Testis (tissue), 2 donors: ENCODE measurements around the gene FGF12.

Source experiments
- POLR2A ChIP-seq: fragments of 450-650 bp; IDR thresholded peaks from one replicate; pipeline ENCODE4 v1.6.1; 2017; ENCODE audit warnings: antibody characterized with exemption, mild to moderate bottlenecking, moderate library complexity
- TF ChIP-seq, protein P1 (sequence below), 3 experiments: fragments of 450-650 bp in 2 of 3; fragments of 200-600 bp in 1 of 3; sonication (generic) in 1 of 3; IDR thresholded peaks; one replicate each; pipeline ENCODE4 v1.5.1; 2016 to 2019; ENCODE audit warnings: antibody characterized with exemption in 3 of 3, mild to moderate bottlenecking in 2 of 3, moderate library complexity in 1 of 3

DNA sequence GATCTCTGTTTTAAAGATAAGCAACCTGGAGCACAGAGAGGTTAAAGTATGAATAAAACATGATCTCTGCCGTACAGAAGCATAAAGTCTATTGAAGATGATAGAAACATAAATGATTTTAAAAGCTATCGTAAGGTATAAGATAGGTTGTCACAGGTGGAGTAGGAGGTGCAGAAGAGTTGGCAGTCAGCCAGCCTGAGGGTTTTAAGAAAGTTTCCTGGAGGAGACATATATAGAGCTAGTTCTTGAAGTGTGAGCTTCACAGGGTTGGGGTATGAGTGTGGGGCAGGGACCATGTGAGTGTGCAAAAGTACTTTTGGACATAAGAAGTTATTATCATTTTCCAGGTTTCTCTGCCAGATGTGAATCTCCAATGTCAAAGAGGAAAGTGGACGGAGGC, 3.9 kb upstream of the FGF12 start:
- TF ChIP-seq, protein P1, sequence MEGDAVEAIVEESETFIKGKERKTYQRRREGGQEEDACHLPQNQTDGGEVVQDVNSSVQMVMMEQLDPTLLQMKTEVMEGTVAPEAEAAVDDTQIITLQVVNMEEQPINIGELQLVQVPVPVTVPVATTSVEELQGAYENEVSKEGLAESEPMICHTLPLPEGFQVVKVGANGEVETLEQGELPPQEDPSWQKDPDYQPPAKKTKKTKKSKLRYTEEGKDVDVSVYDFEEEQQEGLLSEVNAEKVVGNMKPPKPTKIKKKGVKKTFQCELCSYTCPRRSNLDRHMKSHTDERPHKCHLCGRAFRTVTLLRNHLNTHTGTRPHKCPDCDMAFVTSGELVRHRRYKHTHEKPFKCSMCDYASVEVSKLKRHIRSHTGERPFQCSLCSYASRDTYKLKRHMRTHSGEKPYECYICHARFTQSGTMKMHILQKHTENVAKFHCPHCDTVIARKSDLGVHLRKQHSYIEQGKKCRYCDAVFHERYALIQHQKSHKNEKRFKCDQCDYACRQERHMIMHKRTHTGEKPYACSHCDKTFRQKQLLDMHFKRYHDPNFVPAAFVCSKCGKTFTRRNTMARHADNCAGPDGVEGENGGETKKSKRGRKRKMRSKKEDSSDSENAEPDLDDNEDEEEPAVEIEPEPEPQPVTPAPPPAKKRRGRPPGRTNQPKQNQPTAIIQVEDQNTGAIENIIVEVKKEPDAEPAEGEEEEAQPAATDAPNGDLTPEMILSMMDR (IDR thresholded peaks at IDR 0.05) = no peak
- TF ChIP-seq POLR2A = no peak
